Prostate gland (tissue), 2 donors: Measurements from ENCODE around the gene ANKRD22.

ENCODE experiments used
- POLR2A ChIP-seq: fragments of 450-650 bp; IDR thresholded peaks from one replicate; pipeline ENCODE4 v1.6.1; 2016; ENCODE audit warnings: antibody characterized with exemption, mild to moderate bottlenecking
- TF ChIP-seq, protein P1 (sequence below), 4 experiments: fragments of 200-600 bp in 2 of 4; fragments of 450-650 bp in 2 of 4; sonication (generic) in 2 of 4; IDR thresholded peaks; 1 replicate in 3 of 4; 2 replicates in 1 of 4; pipeline ENCODE4 v1.5.1; 2016 to 2019; ENCODE audit warnings: antibody characterized with exemption in 4 of 4, mild to moderate bottlenecking in 2 of 4, moderate library complexity in 2 of 4

DNA sequence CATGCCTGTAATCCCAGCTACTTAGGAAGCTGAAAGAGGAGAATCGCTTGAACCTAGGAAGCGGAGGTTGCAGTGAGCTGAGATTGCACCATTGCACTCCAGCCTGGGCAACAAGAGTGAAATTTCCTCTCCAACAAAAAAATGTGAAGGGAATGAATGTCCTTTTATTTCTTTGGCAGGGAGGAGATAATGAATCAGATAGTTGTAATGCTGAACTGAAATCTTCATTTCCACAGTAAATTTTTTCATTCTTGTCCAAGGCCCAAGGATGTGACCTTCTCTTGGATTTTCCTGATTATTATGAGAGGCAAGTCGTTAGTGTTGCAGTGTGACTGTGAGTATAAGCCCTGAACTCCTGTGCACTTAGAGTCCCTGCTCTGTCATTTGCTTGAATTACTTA lies 42.0 kb upstream of the ANKRD22 start:
- TF ChIP-seq, protein P1, sequence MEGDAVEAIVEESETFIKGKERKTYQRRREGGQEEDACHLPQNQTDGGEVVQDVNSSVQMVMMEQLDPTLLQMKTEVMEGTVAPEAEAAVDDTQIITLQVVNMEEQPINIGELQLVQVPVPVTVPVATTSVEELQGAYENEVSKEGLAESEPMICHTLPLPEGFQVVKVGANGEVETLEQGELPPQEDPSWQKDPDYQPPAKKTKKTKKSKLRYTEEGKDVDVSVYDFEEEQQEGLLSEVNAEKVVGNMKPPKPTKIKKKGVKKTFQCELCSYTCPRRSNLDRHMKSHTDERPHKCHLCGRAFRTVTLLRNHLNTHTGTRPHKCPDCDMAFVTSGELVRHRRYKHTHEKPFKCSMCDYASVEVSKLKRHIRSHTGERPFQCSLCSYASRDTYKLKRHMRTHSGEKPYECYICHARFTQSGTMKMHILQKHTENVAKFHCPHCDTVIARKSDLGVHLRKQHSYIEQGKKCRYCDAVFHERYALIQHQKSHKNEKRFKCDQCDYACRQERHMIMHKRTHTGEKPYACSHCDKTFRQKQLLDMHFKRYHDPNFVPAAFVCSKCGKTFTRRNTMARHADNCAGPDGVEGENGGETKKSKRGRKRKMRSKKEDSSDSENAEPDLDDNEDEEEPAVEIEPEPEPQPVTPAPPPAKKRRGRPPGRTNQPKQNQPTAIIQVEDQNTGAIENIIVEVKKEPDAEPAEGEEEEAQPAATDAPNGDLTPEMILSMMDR (IDR thresholded peaks at IDR 0.05): no peak
- TF ChIP-seq POLR2A: no peak
